ENCODE data around the gene WSCD2.

DNA sequence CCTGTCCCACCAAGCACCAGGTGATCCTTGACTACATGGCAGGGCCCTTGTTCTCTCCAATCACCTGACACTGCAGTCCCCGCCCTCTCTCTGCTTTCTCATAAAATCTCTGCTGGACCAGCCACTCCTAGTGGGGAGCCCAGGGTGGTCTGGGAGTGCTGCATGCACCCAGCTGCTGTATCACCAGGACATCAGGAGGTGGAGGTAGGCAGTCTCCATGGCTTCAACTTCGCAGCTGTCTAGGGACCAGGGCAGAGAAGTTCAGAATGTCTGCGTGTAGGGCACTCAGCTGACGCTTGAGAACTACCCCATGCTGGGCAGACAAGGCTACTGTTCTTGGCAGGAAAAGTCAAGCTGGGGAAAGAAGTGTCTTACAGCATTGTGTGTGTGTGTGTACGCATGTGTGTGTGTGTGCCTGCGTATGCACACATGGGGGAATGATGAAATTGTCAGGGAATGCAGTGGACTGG lies 2.6 kb downstream of the WSCD2 start:
- TF ChIP-seq, protein P1, sequence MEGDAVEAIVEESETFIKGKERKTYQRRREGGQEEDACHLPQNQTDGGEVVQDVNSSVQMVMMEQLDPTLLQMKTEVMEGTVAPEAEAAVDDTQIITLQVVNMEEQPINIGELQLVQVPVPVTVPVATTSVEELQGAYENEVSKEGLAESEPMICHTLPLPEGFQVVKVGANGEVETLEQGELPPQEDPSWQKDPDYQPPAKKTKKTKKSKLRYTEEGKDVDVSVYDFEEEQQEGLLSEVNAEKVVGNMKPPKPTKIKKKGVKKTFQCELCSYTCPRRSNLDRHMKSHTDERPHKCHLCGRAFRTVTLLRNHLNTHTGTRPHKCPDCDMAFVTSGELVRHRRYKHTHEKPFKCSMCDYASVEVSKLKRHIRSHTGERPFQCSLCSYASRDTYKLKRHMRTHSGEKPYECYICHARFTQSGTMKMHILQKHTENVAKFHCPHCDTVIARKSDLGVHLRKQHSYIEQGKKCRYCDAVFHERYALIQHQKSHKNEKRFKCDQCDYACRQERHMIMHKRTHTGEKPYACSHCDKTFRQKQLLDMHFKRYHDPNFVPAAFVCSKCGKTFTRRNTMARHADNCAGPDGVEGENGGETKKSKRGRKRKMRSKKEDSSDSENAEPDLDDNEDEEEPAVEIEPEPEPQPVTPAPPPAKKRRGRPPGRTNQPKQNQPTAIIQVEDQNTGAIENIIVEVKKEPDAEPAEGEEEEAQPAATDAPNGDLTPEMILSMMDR (conservative IDR thresholded peaks at IDR 0.05; ENCODE audit: low read depth, low read length), result no peak
- no peak for TF ChIP-seq RAD21 (IDR thresholded peaks at IDR 0.05; ENCODE audit: low read length)
- TF ChIP-seq MXI1 (IDR thresholded peaks at IDR 0.05; ENCODE audit: borderline replicate concordance, low read depth, low read length), result no peak
- no peak for TF ChIP-seq CHD1 (IDR thresholded peaks at IDR 0.05; ENCODE audit: low read depth, low read length)
- no peak for TF ChIP-seq SMC3 (IDR thresholded peaks at IDR 0.05; ENCODE audit: low read depth, low read length)
- no peak for TF ChIP-seq POLR2A (IDR thresholded peaks at IDR 0.05; ENCODE audit: low read depth, low read length)
- no peak for TF ChIP-seq MAZ (IDR thresholded peaks at IDR 0.05; ENCODE audit: borderline replicate concordance, low read depth, low read length)

Measured in IMR-90 (cell line).